Measurements from ENCODE around the gene MAML2.

The MAML2 gene

GRCh38 chr11:96232132-96232531 is 110.9 kb downstream of the MAML2 start:
- TF ChIP-seq Cebpa-rat (IDR thresholded peaks at IDR 0.05): no peak
- H3K4me3 ChIP-seq: no peak overlapping the region
- H3K27me3 ChIP-seq: no peaks in the 10 kb centered on the region
- 0 out of 2 replicates have a peak, but pooled peaks cover 5% of the 10 kb centered on the region for H3K4me1 ChIP-seq
- no peaks in the 10 kb centered on the region for H3K9me3 ChIP-seq
- no peak overlapping the region for H3K9ac ChIP-seq
- H3K27ac ChIP-seq: no peak overlapping the region
- H3K36me3 ChIP-seq: no peaks in the 10 kb centered on the region
- no peak overlapping the region for H3K4me2 ChIP-seq
- no peaks in the 10 kb centered on the region for H4K20me1 ChIP-seq

DNA sequence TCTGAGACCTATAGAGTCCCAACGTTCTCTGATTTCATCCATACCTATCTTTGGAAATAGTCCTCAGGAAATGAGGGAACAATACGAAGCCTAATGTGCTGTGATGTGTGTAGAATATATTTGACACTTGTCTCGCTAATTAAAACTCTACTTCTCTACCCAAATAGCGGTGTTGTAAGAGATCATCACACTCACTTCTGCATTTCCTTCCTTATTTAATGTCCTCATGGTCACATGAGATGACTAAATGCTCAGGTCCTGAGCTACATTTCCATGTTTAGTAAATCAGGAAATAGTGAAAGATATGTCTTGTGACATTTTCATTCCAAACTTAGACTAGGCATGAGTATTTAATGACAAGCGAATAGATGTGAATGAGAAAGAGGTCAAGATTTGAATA is 112.3 kb downstream of the MAML2 start:
- H3K4me3 ChIP-seq: no peak overlapping the region
- H3K4me1 ChIP-seq: 0 out of 2 replicates have a peak, but pooled peaks cover 5% of the 10 kb centered on the region
- no peaks in the 10 kb centered on the region for H3K9me3 ChIP-seq
- no peaks in the 10 kb centered on the region for H3K36me3 ChIP-seq
- H4K20me1 ChIP-seq: no peaks in the 10 kb centered on the region
- H3K27me3 ChIP-seq: no peaks in the 10 kb centered on the region
- TF ChIP-seq Cebpa-rat (IDR thresholded peaks at IDR 0.05): no peak
- H3K27ac ChIP-seq: no peak overlapping the region
- H3K9ac ChIP-seq: no peak overlapping the region
- no peak overlapping the region for H3K4me2 ChIP-seq

DNA sequence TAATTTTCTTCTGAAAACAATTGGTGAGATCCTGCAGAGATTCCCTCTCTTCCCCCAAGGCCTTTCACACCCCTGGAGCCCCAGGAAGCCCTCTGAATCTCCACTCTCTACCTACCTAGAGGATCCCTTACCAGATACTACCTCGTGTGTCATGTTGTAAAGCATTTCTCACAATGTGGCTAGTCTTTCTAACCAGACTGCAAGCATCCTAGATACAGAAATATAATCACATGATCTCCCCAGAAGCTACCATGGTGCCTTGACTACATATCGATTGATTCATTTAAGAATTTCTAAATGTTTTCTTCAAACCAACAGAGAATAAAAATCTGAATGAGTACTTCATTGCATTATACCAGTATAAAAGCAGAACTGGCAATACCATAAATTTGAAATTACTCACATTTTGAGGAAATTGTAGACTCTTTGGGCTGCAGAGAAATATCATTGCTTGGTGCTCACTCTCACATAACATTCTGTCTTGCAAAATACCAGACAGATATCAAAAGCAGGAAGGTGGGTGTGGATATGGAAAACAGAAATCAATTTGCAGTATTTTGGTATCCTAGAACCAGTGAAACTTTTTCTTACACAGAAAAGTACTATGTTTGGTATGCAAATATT is 113.5 kb downstream of the MAML2 start:
- Histone ChIP-seq H3K9ac (no peak overlapping the region), H3K9me3 (no peaks in the 10 kb centered on the region), H4K20me1 (no peaks in the 10 kb centered on the region), H3K4me1 (peaks cover 14% of the 10 kb centered on the region), H3K4me2 (no peak overlapping the region), H3K27ac (no peak overlapping the region), H3K36me3 (no peaks in the 10 kb centered on the region), H3K27me3 (no peaks in the 10 kb centered on the region), H3K4me3 (no peak overlapping the region)
- no peak for TF ChIP-seq Cebpa-rat (IDR thresholded peaks at IDR 0.05)

DNA sequence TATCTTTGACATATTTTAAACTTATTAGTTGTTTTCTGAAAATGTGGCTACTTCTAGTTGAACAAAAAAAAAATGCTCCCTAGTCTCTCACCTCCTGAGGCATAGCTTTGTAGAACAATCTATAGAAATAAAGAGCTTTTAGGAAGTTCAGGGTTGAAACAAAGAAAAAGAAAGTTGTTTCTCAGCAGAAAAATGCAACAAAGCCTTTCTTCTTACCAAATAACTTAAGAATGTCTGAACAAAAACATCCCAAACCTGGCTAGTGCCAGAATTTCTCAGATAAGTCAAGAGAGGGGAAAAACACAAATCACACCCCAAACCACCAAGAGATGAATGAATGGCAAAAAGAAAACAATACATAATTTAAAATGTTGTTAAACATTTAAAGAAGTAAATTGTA is 114.1 kb downstream of the MAML2 start:
- no peaks in the 10 kb centered on the region for H3K9me3 ChIP-seq
- no peak overlapping the region for H3K4me3 ChIP-seq
- TF ChIP-seq Cebpa-rat (IDR thresholded peaks at IDR 0.05): no peak
- peaks cover 14% of the 10 kb centered on the region for H3K4me1 ChIP-seq
- no peak overlapping the region for H3K27ac ChIP-seq
- no peak overlapping the region for H3K9ac ChIP-seq
- no peaks in the 10 kb centered on the region for H3K27me3 ChIP-seq
- H3K36me3 ChIP-seq: no peaks in the 10 kb centered on the region
- no peaks in the 10 kb centered on the region for H4K20me1 ChIP-seq
- H3K4me2 ChIP-seq: no peak overlapping the region

DNA sequence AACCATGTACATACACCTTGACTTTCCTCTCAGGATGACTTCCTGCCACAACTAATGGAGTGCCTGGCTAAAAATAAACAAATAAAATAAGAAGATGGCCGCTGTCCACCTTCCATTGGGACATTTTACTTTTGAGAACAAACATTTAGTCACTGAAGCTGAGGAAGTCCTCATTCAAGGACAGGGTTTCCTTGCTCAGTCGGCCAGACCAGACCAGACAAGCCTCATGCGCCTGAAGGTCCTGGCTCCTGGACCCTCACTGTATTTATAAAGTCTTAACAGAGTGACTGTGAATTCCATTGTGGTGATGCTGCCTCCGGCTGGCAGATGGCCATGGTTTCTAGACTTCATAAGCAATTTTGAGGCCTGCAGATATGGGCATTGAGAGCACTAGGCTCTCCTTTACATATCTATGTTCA is 114.5 kb downstream of the MAML2 start:
- Histone ChIP-seq H3K36me3 (no peaks in the 10 kb centered on the region), H3K4me3 (no peak overlapping the region), H3K4me1 (peaks cover 14% of the 10 kb centered on the region), H3K9ac (no peak overlapping the region), H3K4me2 (no peak overlapping the region), H3K27ac (no peak overlapping the region), H3K27me3 (no peaks in the 10 kb centered on the region), H3K9me3 (no peaks in the 10 kb centered on the region), H4K20me1 (no peaks in the 10 kb centered on the region)
- no peak for TF ChIP-seq Cebpa-rat (IDR thresholded peaks at IDR 0.05)

DNA sequence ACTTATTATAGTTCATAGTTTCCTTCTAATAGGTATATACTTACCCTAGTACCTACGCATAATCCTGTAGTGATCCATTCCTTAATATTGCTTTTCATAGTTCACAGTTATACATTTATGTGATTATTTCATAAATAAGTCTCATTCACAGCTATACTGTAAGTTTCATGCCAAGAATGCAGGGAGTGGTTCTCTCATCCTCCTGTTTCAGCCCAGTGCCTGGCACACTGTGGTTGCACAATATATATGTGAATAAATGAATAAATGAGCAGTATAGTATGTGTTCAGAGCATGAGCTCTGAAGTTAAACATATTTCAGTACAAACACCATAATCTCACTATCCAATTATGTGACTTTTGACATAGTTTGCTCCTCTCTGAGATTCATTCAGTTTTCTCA is 115.8 kb downstream of the MAML2 start:
- Histone ChIP-seq H3K36me3 (no peaks in the 10 kb centered on the region), H3K27me3 (no peaks in the 10 kb centered on the region), H3K9ac (no peak overlapping the region), H3K4me3 (no peak overlapping the region), H4K20me1 (no peaks in the 10 kb centered on the region), H3K4me2 (no peak overlapping the region), H3K9me3 (no peaks in the 10 kb centered on the region), H3K4me1 (peaks cover 17% of the 10 kb centered on the region), H3K27ac (no peak overlapping the region)
- TF ChIP-seq Cebpa-rat (IDR thresholded peaks at IDR 0.05): no peak

DNA sequence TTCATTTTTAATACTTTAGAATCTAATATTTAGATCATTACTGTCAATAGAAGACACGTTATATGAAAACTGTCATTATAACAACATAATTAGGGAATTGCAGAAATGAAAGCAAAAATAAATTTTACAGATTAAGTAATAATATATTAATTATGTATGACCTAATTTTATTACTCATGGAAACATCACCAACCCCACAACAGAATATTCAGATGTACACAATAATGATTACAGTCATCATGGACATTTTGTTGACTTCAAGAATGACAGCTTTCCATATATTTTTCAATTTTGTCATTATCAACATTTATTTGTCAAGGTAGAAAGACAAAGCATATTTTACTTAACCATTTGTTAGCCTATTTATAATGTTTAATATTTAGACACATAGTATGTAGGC is 119.9 kb downstream of the MAML2 start:
- H3K9ac ChIP-seq: no peak overlapping the region
- no peak overlapping the region for H3K4me2 ChIP-seq
- no peak overlapping the region for H3K4me3 ChIP-seq
- no peaks in the 10 kb centered on the region for H3K9me3 ChIP-seq
- no peaks in the 10 kb centered on the region for H3K27me3 ChIP-seq
- no peaks in the 10 kb centered on the region for H4K20me1 ChIP-seq
- H3K27ac ChIP-seq: no peak overlapping the region
- H3K36me3 ChIP-seq: no peaks in the 10 kb centered on the region
- H3K4me1 ChIP-seq: peaks cover 50% of the 10 kb centered on the region
- no peak for TF ChIP-seq Cebpa-rat (IDR thresholded peaks at IDR 0.05)

DNA sequence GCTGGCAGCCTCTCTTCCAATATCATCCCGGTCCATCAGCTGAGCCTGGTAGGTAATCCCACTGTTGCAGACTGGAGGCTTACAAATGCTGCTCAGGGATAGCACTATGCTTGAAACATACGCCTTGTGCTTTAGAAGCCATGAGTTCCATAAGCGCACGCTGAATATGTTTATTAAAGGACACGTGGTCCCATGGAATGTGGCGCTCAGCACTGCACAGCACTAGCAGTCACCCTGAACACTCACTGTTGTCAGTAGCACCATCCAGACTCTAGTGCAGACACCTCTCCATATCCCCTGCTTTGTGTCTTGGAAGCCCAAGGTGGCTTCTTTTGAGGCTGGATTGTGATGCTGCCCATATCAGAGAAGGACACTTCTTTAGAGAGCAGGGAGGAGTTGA is 120.9 kb downstream of the MAML2 start:
- no peak for TF ChIP-seq Cebpa-rat (IDR thresholded peaks at IDR 0.05)
- no peaks in the 10 kb centered on the region for H3K27me3 ChIP-seq
- no peak overlapping the region for H3K4me3 ChIP-seq
- H3K4me1 ChIP-seq: peaks cover 57% of the 10 kb centered on the region
- H3K9ac ChIP-seq: no peak overlapping the region
- no peak overlapping the region for H3K27ac ChIP-seq
- H4K20me1 ChIP-seq: no peaks in the 10 kb centered on the region
- H3K4me2 ChIP-seq: peak overlapping the region; percentile 78
- no peaks in the 10 kb centered on the region for H3K9me3 ChIP-seq
- H3K36me3 ChIP-seq: no peaks in the 10 kb centered on the region

DNA sequence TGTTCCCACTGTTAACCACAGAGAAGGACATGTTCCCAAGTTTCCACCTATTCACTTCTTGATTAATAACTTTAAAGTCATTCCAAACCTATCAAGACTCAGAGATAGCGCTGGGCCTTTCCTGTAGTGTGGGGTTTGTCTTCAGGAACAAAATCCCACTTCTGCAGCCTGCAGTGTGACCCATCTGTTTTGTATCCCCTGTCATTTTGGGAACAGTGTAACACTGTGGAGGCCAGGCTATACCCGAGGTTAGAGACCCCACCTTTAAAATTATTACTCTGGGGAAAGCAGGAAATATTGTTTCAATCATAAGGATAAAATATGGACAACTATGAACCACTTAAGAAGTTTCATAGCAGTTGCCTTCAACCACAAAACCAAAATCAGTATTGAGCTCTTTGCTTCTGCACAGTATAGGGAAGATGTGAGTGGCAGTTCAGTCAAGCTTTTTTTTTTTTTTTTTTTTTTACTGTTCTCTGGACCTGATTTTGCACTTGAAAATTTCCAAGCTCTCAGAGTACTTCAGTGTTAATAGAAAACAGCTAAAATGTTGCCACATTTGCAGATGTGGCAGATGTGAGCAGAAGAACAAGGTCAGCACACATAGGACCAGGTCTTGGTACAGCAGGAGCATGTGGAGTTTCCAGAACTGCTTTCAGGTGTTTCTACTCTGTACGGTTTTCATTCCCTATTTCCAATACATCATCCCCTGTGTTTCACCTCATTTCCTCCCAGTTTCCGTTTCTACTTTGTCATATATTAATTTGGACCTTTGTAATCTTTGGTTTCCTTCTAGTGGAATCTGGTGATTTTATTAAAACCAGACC is 121.5 kb downstream of the MAML2 start:
- H3K27me3 ChIP-seq: no peaks in the 10 kb centered on the region
- H3K36me3 ChIP-seq: no peaks in the 10 kb centered on the region
- no peaks in the 10 kb centered on the region for H4K20me1 ChIP-seq
- H3K27ac ChIP-seq: peak overlapping the region; percentile 51
- H3K4me1 ChIP-seq: peaks cover 64% of the 10 kb centered on the region
- no peak overlapping the region for H3K9ac ChIP-seq
- no peak for TF ChIP-seq Cebpa-rat (IDR thresholded peaks at IDR 0.05)
- H3K4me2 ChIP-seq: peak overlapping the region; percentile 78
- no peak overlapping the region for H3K4me3 ChIP-seq
- no peaks in the 10 kb centered on the region for H3K9me3 ChIP-seq

DNA sequence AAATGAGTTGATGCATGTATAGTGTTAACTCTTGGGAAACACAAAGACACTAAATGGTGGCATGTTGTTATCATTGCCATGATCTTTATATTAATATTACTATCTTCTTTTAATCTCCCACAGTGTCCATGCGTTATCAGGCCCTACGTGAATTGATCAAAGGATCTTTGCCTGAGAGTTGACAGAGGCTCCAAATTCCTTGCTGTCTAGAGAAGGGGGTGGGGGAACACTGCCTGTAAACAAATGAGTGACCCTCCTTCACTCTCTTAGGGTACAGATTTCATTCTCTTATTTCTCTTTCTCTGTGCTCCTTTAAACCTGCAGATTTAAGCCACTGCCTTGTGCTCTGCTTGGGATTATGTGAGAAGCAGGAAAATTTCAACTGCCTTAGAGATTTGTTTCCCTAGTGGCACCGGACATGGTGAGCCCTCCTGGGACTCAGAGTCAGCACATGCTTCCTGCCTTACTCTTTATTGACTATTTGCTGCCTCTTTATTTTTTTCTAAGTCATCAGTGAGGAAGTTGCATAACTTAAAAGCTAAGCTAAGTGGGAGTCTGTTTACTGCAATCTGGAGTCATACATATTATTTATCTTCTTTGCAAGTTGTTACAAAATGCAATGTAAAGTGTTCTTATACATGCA is 122.9 kb downstream of the MAML2 start:
- H3K4me2 ChIP-seq: peak overlapping the region; percentile 78
- no peaks in the 10 kb centered on the region for H3K27me3 ChIP-seq
- H3K36me3 ChIP-seq: no peaks in the 10 kb centered on the region
- H3K9ac ChIP-seq: 0 out of 2 replicates have a peak overlapping the region, but pooled peaks have one; percentile 6
- no peak overlapping the region; the same call in 1 of the 2 replicates for H3K4me3 ChIP-seq
- H3K4me1 ChIP-seq: peaks cover 72% of the 10 kb centered on the region
- H3K27ac ChIP-seq: peak overlapping the region; percentile 53
- no peaks in the 10 kb centered on the region for H3K9me3 ChIP-seq
- no peaks in the 10 kb centered on the region for H4K20me1 ChIP-seq
- TF ChIP-seq Cebpa-rat (IDR thresholded peaks at IDR 0.05): peak; percentile 35; the same call in 1 of the 2 replicates
